GM13977 (cell line): ENCODE measurements around the gene VPS41.

Experiments
- DNase-seq: peaks from one replicate; pipeline ENCODE4 v3.0.0; 2012; ENCODE audit warnings: low spot score
- in situ Hi-C: fragments of 300-500 bp; cut with MboI; formaldehyde crosslinking; loops from one replicate; pipeline ENCODE4 v1.12.0; 2022; ENCODE audit warnings: low sequenced_read_pairs, low pct_unique_long_range_greater_than_20kb, mixed read lengths, inconsistent platforms; ENCODE audit not compliant: unreplicated experiment
- TF ChIP-seq, protein P1 (sequence below): IDR thresholded peaks from 2 replicates; pipeline ENCODE4 v1.5.1; 2012; ENCODE audit warnings: mild to moderate bottlenecking, control low read depth; ENCODE audit not compliant: insufficient read depth; ENCODE audit errors: extremely low read depth, missing control alignments

The VPS41 gene

DNA sequence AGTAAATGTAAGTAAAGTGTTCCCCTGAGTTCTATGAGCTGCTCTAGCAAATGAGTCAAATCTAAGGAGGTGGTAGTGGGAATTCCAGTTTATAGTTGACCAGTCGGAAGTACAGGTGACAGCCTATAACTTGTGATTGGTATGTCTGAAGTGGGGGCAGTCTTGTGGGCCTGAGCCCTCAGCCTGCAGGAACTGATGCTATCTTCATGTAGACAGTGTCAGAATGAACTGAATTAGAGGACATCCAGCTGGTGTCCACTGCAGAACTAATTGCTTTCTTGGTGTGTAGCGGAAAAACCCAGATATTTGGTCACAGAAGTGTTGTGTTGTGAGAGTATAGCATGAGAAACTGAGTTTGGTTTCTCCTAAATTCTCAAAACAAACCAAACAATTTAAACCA is 150.0 kb downstream of the VPS41 start:
- TF ChIP-seq, protein P1, sequence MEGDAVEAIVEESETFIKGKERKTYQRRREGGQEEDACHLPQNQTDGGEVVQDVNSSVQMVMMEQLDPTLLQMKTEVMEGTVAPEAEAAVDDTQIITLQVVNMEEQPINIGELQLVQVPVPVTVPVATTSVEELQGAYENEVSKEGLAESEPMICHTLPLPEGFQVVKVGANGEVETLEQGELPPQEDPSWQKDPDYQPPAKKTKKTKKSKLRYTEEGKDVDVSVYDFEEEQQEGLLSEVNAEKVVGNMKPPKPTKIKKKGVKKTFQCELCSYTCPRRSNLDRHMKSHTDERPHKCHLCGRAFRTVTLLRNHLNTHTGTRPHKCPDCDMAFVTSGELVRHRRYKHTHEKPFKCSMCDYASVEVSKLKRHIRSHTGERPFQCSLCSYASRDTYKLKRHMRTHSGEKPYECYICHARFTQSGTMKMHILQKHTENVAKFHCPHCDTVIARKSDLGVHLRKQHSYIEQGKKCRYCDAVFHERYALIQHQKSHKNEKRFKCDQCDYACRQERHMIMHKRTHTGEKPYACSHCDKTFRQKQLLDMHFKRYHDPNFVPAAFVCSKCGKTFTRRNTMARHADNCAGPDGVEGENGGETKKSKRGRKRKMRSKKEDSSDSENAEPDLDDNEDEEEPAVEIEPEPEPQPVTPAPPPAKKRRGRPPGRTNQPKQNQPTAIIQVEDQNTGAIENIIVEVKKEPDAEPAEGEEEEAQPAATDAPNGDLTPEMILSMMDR: no peak
- in situ Hi-C loops: no loop called here
- DNase-seq: no peak

DNA sequence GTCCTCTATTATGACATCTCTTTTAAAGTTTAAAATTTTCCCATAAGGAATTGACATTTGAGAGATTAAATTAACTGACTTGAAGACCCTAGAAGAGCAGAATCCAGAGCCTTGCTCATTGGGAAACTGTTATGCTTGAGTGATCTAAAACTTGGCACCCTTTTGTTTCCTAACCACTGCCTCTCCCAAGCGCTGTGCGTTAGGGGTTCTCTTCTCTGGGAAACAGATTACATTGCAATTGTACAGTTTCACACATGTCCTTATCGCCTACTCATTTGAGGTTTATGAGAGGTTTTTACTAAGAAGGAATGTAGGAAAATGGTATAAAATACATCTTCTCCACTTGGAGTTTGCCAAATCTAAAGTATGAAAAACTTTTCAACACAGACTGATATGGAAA is 151.1 kb downstream of the VPS41 start:
- TF ChIP-seq, protein P1: no peak
- in situ Hi-C loops: no loop called here
- DNase-seq: no peak

DNA sequence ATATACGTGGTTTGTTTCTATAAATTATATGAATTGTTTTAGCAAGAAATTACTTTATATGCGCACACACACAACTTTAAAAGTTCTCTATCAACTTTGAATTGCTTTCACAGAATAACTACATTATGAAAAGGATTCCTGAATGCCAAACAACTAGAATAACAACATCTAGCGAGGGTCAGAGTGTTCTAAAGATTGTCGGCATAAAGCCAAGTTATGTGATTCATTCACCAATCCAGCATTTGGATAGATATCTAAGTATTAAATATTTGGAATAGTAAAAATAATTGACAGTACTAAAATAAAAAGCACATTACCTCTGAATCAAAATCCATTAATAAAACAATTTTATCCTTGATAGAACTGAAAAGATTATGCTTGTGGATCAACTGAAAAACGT is 152.5 kb downstream of the VPS41 start:
- no peak for DNase-seq
- TF ChIP-seq, protein P1: no peak
- in situ Hi-C loops: no loop called here

DNA sequence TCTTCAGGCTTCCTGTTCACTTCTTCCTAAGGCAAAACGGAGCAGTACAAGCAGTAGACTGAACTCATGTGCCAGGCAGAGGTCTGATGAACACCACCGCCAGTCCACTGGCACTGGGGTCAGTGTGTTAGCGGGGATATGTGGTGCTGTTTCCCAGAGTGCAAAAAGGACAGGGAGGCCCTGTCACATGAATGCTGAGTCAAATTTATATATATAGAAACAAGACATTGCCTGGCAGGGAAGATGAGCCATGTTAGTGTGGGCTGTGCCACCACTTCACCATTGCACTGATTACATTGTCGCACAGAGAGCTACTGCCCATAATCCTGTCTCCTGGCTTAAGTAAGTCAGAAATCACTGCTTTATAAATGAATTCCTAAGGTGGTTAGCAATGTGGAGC is 155.6 kb downstream of the VPS41 start:
- TF ChIP-seq, protein P1: no peak
- DNase-seq: no peak
- in situ Hi-C loops: no loop called here

DNA sequence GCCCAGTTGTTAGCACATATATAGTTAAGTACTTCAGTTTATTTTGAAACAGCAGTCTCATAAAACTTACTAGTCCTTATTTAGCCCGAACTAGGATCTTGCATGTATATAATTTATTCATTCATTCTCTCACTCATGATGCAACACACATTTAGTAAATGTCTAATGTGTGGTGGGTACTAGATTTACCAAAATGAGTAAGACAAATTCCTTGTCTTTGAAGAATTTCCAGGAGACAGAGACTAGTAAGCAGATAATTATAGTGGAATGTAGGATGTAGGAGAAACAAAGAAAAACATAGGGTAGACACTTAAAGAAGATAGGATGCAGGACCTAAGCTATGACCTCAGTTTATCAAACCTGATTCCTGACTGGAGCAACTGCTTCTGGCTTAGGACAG is 157.6 kb downstream of the VPS41 start:
- TF ChIP-seq, protein P1: no peak
- in situ Hi-C loops: no loop called here
- DNase-seq: no peak

DNA sequence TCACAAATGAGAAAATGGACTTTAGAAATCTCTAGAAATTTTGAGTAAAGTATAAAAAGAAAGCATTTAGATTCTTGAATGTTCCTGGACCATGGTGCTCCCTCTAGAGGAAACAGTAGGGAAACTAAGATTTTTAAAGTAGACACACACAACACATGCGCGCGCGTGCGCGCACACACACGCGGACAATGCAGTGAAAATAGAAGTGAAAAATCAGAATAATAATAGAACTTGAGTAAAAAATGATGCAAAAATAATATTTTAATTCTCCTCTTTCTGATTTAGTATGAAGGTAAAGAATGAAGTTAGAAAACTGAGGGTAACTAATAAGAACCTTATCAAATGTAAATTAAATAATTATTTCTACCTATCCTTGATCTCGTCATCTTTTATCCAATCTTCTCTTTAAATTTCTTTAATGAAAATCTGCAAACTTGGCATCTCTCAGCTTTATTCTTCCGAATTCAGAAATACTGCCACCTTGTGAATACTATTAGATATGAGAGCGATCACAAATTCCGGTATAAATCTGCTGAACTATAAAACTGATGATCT is 160.9 kb downstream of the VPS41 start:
- in situ Hi-C loops: no loop called here
- no peak for DNase-seq
- TF ChIP-seq, protein P1: no peak

DNA sequence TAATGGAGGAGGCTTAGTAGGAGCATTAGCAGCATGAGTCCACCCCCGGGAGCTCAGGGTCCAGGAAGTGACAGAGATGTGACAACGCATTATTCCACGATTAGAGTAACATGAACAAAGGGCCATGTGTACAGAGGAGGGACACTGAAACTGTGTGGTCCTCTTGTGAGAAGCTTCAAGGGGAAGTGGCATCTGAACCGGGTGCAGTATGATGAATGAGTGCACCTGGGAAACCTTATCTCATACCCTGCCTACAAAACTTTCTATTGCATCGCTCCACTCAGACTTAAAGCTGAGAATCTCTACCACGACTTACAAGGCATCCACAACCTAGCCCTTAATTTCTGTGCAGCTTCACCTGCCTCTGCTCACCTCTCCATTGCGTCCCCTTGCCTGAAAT is 162.6 kb downstream of the VPS41 start:
- TF ChIP-seq, protein P1: no peak
- no peak for DNase-seq
- in situ Hi-C loops: no loop called here
